ENCODE measurements around the gene COMMD6.

COMMD6 gene

DNA sequence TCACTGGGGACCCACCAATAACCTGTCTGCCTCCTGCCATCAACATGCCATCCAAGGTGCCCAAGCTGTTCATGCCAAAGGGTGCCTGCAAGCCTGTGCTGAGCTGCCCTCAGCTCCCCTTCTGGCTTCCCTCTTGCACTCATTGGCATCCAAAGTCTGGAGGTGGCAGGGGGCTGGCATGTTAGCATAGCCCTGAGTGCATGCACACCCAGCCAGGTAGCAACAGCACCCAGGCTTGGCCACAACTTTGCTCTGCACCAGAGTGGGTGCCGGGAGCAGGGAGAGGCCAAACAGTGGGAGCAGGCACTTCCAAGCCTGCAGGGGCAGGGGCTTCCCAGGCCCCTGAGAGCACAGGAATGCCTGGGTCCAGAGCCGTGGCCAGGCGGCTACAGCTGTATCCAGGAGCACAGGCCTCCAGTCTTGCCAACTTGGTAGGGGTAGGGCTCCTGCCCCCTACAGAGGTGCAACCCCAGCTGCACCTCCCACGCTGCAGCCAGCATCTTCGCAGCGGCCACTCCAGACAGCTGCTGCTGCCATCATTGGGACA lies 29.6 kb downstream of the COMMD6 start:
- Histone ChIP-seq H3K36me3 (ENCODE audit: insufficient read depth, insufficient read length, low read length) (no peaks in the 10 kb centered on the region), H3K27me3 (ENCODE audit: insufficient read depth, insufficient read length) (no peaks in the 10 kb centered on the region), H3K9ac (ENCODE audit: insufficient read length, low read depth) (no peak overlapping the region), H3K4me3 (ENCODE audit: insufficient read length, low read depth) (no peak overlapping the region), H3K4me1 (ENCODE audit: insufficient read depth, insufficient read length) (no peaks in the 10 kb centered on the region), H3K9me3 (ENCODE audit: insufficient read depth, low read length) (no peaks in the 10 kb centered on the region)
- TF ChIP-seq SUZ12 (IDR thresholded peaks at IDR 0.05; ENCODE audit: extremely low read depth, insufficient read depth, insufficient read length), result no peak
- no peak for TF ChIP-seq YY1 (IDR thresholded peaks at IDR 0.05; ENCODE audit: insufficient read depth, insufficient read length)
- TF ChIP-seq ZNF274 (IDR thresholded peaks at IDR 0.05; ENCODE audit: low read depth, low read length), result no peak
- no peak for DNase-seq (ENCODE audit: low read depth, low spot score)

- no peaks in the 10 kb centered on the region for H3K36me3 ChIP-seq (ENCODE audit: insufficient read depth, insufficient read length, low read length)
These were observed 30.3 kb downstream of the COMMD6 start for GRCh38 chr13:75507027-75508001.

DNA sequence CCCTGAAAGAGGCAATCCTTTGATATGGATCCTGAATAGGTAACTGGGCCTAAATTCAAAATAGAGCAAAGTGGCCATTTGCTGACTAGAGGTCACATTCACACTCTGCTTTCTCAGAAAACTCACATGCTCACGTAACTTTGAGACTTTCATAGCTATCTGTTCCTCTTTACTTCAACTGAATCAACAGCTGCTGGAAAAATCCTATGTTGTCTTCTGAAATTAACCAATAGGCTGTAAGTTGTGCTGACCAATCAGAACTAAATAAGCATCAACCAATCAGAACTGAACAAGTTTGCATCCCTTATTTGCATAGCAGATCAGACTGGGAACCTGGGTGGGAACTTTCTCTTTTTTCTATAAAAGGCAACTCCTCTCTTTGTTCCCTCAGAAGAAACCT lies 31.6 kb downstream of the COMMD6 start:
- H3K9ac ChIP-seq (ENCODE audit: insufficient read length, low read depth), result no peak overlapping the region
- DNase-seq (ENCODE audit: low read depth, low spot score), result no peak
- no peak for TF ChIP-seq SUZ12 (IDR thresholded peaks at IDR 0.05; ENCODE audit: extremely low read depth, insufficient read depth, insufficient read length)
- TF ChIP-seq YY1 (IDR thresholded peaks at IDR 0.05; ENCODE audit: insufficient read depth, insufficient read length), result no peak
- TF ChIP-seq ZNF274 (IDR thresholded peaks at IDR 0.05; ENCODE audit: low read depth, low read length), result no peak

More at GRCh38 chr13:75507027-75508001, 30.3 kb downstream of the COMMD6 start:
- no peak for DNase-seq (ENCODE audit: low read depth, low spot score)
- Histone ChIP-seq H3K9me3 (ENCODE audit: insufficient read depth, low read length) (no peaks in the 10 kb centered on the region), H3K4me1 (ENCODE audit: insufficient read depth, insufficient read length) (no peaks in the 10 kb centered on the region), H3K27me3 (ENCODE audit: insufficient read depth, insufficient read length) (no peaks in the 10 kb centered on the region), H3K9ac (ENCODE audit: insufficient read length, low read depth) (no peak overlapping the region), H3K4me3 (ENCODE audit: insufficient read length, low read depth) (no peak overlapping the region)
- TF ChIP-seq ZNF274 (IDR thresholded peaks at IDR 0.05; ENCODE audit: low read depth, low read length), result no peak
- TF ChIP-seq YY1 (IDR thresholded peaks at IDR 0.05; ENCODE audit: insufficient read depth, insufficient read length), result no peak
- no peak for TF ChIP-seq SUZ12 (IDR thresholded peaks at IDR 0.05; ENCODE audit: extremely low read depth, insufficient read depth, insufficient read length)

GRCh38 chr13:75505327-75505726 lies 32.3 kb downstream of the COMMD6 start:
- no peak for TF ChIP-seq SUZ12 (IDR thresholded peaks at IDR 0.05; ENCODE audit: extremely low read depth, insufficient read depth, insufficient read length)
- Histone ChIP-seq H3K9ac (ENCODE audit: insufficient read length, low read depth) (no peak overlapping the region), H3K4me1 (ENCODE audit: insufficient read depth, insufficient read length) (no peaks in the 10 kb centered on the region), H3K36me3 (ENCODE audit: insufficient read depth, insufficient read length, low read length) (no peaks in the 10 kb centered on the region), H3K4me3 (ENCODE audit: insufficient read length, low read depth) (no peak overlapping the region), H3K9me3 (ENCODE audit: insufficient read depth, low read length) (no peaks in the 10 kb centered on the region), H3K27me3 (ENCODE audit: insufficient read depth, insufficient read length) (no peaks in the 10 kb centered on the region)
- DNase-seq (ENCODE audit: low read depth, low spot score), result no peak

More for the DNA sequence above, 31.6 kb downstream of the COMMD6 start:
- Histone ChIP-seq H3K4me3 (ENCODE audit: insufficient read length, low read depth) (no peak overlapping the region), H3K36me3 (ENCODE audit: insufficient read depth, insufficient read length, low read length) (no peaks in the 10 kb centered on the region), H3K9me3 (ENCODE audit: insufficient read depth, low read length) (no peaks in the 10 kb centered on the region), H3K27me3 (ENCODE audit: insufficient read depth, insufficient read length) (no peaks in the 10 kb centered on the region), H3K4me1 (ENCODE audit: insufficient read depth, insufficient read length) (no peaks in the 10 kb centered on the region)

DNA sequence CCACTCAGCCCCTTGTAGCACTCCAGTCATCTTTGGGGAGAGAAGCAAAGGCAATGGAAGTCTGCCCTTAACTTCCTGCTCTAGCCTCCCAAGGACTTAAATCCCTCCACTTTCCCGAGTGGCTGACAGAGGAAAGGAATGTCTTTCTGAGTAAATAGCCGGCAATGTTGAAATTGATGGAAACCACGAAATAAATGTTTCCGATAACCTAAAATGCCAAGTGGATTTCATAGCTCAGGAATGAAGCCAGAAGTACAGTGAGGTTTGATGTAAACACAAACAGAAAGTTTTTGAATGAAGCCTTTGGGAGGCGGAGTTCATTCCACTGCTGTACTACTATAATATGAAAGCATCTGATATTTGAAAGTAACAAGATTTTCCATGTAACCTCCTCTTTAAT lies 41.7 kb downstream of the COMMD6 start:
- DNase-seq (ENCODE audit: low read depth, low spot score), result no peak
- no peaks in the 10 kb centered on the region for H3K4me1 ChIP-seq (ENCODE audit: insufficient read depth, insufficient read length)
- H3K27me3 ChIP-seq (ENCODE audit: insufficient read depth, insufficient read length), result no peaks in the 10 kb centered on the region
- H3K9me3 ChIP-seq (ENCODE audit: insufficient read depth, low read length), result 0 out of 2 replicates have a peak, but pooled peaks cover 4% of the 10 kb centered on the region
- no peaks in the 10 kb centered on the region for H3K36me3 ChIP-seq (ENCODE audit: insufficient read depth, insufficient read length, low read length)
- TF ChIP-seq ZNF274 (IDR thresholded peaks at IDR 0.05; ENCODE audit: low read depth, low read length), result no peak
- no peak for TF ChIP-seq YY1 (IDR thresholded peaks at IDR 0.05; ENCODE audit: insufficient read depth, insufficient read length)
- no peak for TF ChIP-seq SUZ12 (IDR thresholded peaks at IDR 0.05; ENCODE audit: extremely low read depth, insufficient read depth, insufficient read length)
- no peak overlapping the region for H3K9ac ChIP-seq (ENCODE audit: insufficient read length, low read depth)
- H3K4me3 ChIP-seq (ENCODE audit: insufficient read length, low read depth), result no peak overlapping the region

DNA sequence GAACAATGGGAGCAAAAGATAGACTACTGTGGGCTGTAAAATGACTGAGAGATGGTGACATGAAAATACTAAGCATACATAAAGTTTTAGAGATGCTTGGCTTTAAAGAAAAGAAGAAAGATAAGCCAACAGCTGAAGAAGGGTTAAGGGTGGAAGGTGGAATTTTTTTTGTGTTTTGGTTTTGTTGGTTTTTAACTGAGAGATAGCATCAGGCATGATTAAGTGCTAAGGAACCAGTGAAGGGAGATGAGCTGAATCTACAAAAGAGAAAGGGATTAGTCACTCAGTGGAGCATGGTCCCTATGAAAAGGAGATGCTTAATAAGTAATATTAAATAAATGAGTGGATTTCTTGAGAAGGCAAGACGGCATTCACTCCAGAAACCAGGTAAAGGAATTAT lies 43.1 kb downstream of the COMMD6 start:
- Histone ChIP-seq H3K27me3 (ENCODE audit: insufficient read depth, insufficient read length) (no peaks in the 10 kb centered on the region), H3K4me3 (ENCODE audit: insufficient read length, low read depth) (no peak overlapping the region), H3K36me3 (ENCODE audit: insufficient read depth, insufficient read length, low read length) (no peaks in the 10 kb centered on the region), H3K4me1 (ENCODE audit: insufficient read depth, insufficient read length) (no peaks in the 10 kb centered on the region), H3K9ac (ENCODE audit: insufficient read length, low read depth) (no peak overlapping the region), H3K9me3 (ENCODE audit: insufficient read depth, low read length) (0 out of 2 replicates have a peak, but pooled peaks cover 4% of the 10 kb centered on the region)
- no peak for TF ChIP-seq YY1 (IDR thresholded peaks at IDR 0.05; ENCODE audit: insufficient read depth, insufficient read length)
- no peak for TF ChIP-seq ZNF274 (IDR thresholded peaks at IDR 0.05; ENCODE audit: low read depth, low read length)
- no peak for TF ChIP-seq SUZ12 (IDR thresholded peaks at IDR 0.05; ENCODE audit: extremely low read depth, insufficient read depth, insufficient read length)
- no peak for DNase-seq (ENCODE audit: low read depth, low spot score)

DNA sequence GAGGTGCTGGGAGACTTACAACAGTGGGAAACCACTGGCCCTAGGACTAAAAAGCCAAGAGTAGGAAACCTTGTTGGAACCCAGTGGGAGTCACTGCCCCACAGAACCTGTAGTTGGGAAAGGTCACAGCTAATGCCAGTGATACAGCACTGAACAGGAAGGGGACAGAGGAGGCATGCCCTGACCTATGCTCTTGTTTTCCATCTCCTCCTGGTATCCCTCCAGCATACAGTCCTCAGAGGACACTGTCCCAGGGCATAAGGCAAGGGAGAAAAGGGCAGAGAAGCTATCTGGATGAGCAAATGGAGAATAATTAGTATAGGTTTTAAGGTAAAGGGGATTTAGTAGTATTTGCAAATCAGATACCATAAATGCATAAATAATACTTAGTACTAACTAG lies 44.5 kb downstream of the COMMD6 start:
- no peak overlapping the region for H3K9ac ChIP-seq (ENCODE audit: insufficient read length, low read depth)
- no peaks in the 10 kb centered on the region for H3K4me1 ChIP-seq (ENCODE audit: insufficient read depth, insufficient read length)
- H3K36me3 ChIP-seq (ENCODE audit: insufficient read depth, insufficient read length, low read length), result no peaks in the 10 kb centered on the region
- 0 out of 2 replicates have a peak, but pooled peaks cover 4% of the 10 kb centered on the region for H3K9me3 ChIP-seq (ENCODE audit: insufficient read depth, low read length)
- H3K4me3 ChIP-seq (ENCODE audit: insufficient read length, low read depth), result no peak overlapping the region
- no peaks in the 10 kb centered on the region for H3K27me3 ChIP-seq (ENCODE audit: insufficient read depth, insufficient read length)
- no peak for TF ChIP-seq ZNF274 (IDR thresholded peaks at IDR 0.05; ENCODE audit: low read depth, low read length)
- no peak for TF ChIP-seq YY1 (IDR thresholded peaks at IDR 0.05; ENCODE audit: insufficient read depth, insufficient read length)
- TF ChIP-seq SUZ12 (IDR thresholded peaks at IDR 0.05; ENCODE audit: extremely low read depth, insufficient read depth, insufficient read length), result no peak
- DNase-seq (ENCODE audit: low read depth, low spot score), result no peak

All from NT2/D1 (cell line).